HG03342 (cell line): ENCODE results near the gene PNPLA5.
"Not testable (repeated sequence)": the region's sequence is repeated elsewhere in the genome, so short reads cannot be mapped to it uniquely, and the experiment has no call there.

Experiments
- ATAC-seq: cut with Tn5 transposase; IDR thresholded peaks from one replicate; pipeline ENCODE4 v1.9.1; 2021; ENCODE audit warnings: mild to moderate bottlenecking, moderate library complexity; ENCODE audit not compliant: unreplicated experiment

PNPLA5 gene

GRCh38 chr22:43891360-43892182, at the start of gene PNPLA5:
Gene PNPLA5, minus strand, starts transcription at chr22:43892013. Its CDS starts 133 bp downstream, at chr22:43891880.
- ATAC-seq = no peak

- no peak for ATAC-seq
These were observed 49.6 kb upstream of the PNPLA5 start for GRCh38 chr22:43941449-43941848.

- ATAC-seq = no peak
These were observed 40.0 kb upstream of the PNPLA5 start for GRCh38 chr22:43931771-43932170.

- no peak for ATAC-seq
These were observed 37.1 kb upstream of the PNPLA5 start for GRCh38 chr22:43928908-43929307.

- no peak for ATAC-seq
These were observed 36.7 kb upstream of the PNPLA5 start for GRCh38 chr22:43928468-43928867.

GRCh38 chr22:43926349-43926710, 34.5 kb upstream of the PNPLA5 start:
- ATAC-seq = no peak

GRCh38 chr22:43925433-43926348, 33.9 kb upstream of the PNPLA5 start:
- ATAC-seq = no peak

- ATAC-seq = no peak
These were observed 33.1 kb upstream of the PNPLA5 start for GRCh38 chr22:43924877-43925276.

GRCh38 chr22:43923631-43924464, 32.0 kb upstream of the PNPLA5 start, which contains the start of gene PNPLA3:
Gene PNPLA3, plus strand, starts transcription at chr22:43923805. Its CDS starts 107 bp downstream, at chr22:43923912.
- ATAC-seq = no peak

- ATAC-seq = no peak
These were observed 31.4 kb upstream of the PNPLA5 start for GRCh38 chr22:43923191-43923590.

GRCh38 chr22:43922123-43922522, 30.3 kb upstream of the PNPLA5 start:
- no peak for ATAC-seq

GRCh38 chr22:43921370-43921769, 29.6 kb upstream of the PNPLA5 start:
- no peak for ATAC-seq

GRCh38 chr22:43919106-43919973, 27.5 kb upstream of the PNPLA5 start:
- ATAC-seq = no peak

GRCh38 chr22:43917521-43917920, 25.7 kb upstream of the PNPLA5 start:
- ATAC-seq = no peak

GRCh38 chr22:43911351-43911750, 19.5 kb upstream of the PNPLA5 start:
- ATAC-seq = no peak

- no peak for ATAC-seq
These were observed 18.4 kb upstream of the PNPLA5 start for GRCh38 chr22:43910178-43910695.

- ATAC-seq = no peak
These were observed 17.9 kb upstream of the PNPLA5 start for GRCh38 chr22:43909708-43910107.

- no peak for ATAC-seq
These were observed 13.9 kb upstream of the PNPLA5 start for GRCh38 chr22:43905681-43906080.

GRCh38 chr22:43904412-43904811, 12.6 kb upstream of the PNPLA5 start:
- ATAC-seq = not testable (repeated sequence)

- ATAC-seq = not testable (repeated sequence)
These were observed 11.2 kb upstream of the PNPLA5 start for GRCh38 chr22:43903033-43903432.
